HFFc6 (cell line): Measurements from ENCODE around the gene RHEB. TPM values are rescaled to one million over a fixed set of nuclear protein-coding genes. Genes with fewer than 3 reads are reported as not detected.

Experiments
- DNase-seq: peaks from one replicate; pipeline ENCODE4 v3.0.0-alpha.2; 2018
- H3K27ac Mint-ChIP-seq: 2 replicates; pipeline ENCODE4 v1.8.0; 2020; ENCODE audit warnings: mild to moderate bottlenecking, mixed read lengths
- H3K27me3 Mint-ChIP-seq: 2 replicates; pipeline ENCODE4 v1.8.0; 2021; ENCODE audit warnings: mild to moderate bottlenecking, moderate library complexity, mixed read lengths; ENCODE audit not compliant: insufficient read depth
- H3K36me3 Mint-ChIP-seq: 2 replicates; pipeline ENCODE4 v1.8.0; 2021; ENCODE audit warnings: low read depth, mixed read lengths
- H3K4me1 Mint-ChIP-seq: 2 replicates; pipeline ENCODE4 v1.8.0; 2020; ENCODE audit warnings: low read depth, mixed read lengths
- H3K4me3 Mint-ChIP-seq: 2 replicates; pipeline ENCODE4 v1.8.0; 2020; ENCODE audit warnings: mild to moderate bottlenecking, moderate library complexity, mixed read lengths
- H3K9me3 Mint-ChIP-seq: 2 replicates; pipeline ENCODE4 v1.8.0; 2020; ENCODE audit warnings: mild to moderate bottlenecking, mixed read lengths
- CTCF ChIP-seq: fragments of 200-600 bp; sonication (generic); IDR thresholded peaks from 2 replicates; pipeline ENCODE4 v1.5.0; 2021; ENCODE audit warnings: antibody characterized with exemption, mild to moderate bottlenecking
- total RNA-seq, 6 experiments: library from RNA; stranded (reverse); fragmentation: NEBNext Ultra II Directional; extraction: Animal tissue kit (Norgen Biotek cat#: 25700); gene quantifications; 2 replicates in 1 of 6; 3 replicates in 5 of 6; pipeline ENCODE4 v1.2.3, GENCODE V29; 2021

RHEB gene
- total RNA-seq, 6 experiments from 2014 or later, result 104 to 122 (median 118) TPM

- Mint-ChIP-seq H3K36me3 (peaks cover 12% of the 10 kb centered on the region), H3K27ac (peak overlapping the region; percentile 54), H3K4me3 (peak overlapping the region; percentile 62), H3K9me3 (peaks cover 14% of the 10 kb centered on the region), H3K4me1 (peaks cover 29% of the 10 kb centered on the region), H3K27me3 (peaks cover 19% of the 10 kb centered on the region)
- no peak for TF ChIP-seq CTCF
- peak; percentile 55 for DNase-seq
Observed at GRCh38 chr7:151425670-151426440, 93.8 kb downstream of the RHEB start.

GRCh38 chr7:151424799-151425198 is 94.9 kb downstream of the RHEB start:
- Mint-ChIP-seq H3K4me3 (no peak overlapping the region), H3K9me3 (peaks cover 24% of the 10 kb centered on the region), H3K27ac (no peak overlapping the region), H3K4me1 (peaks cover 29% of the 10 kb centered on the region), H3K27me3 (peaks cover 25% of the 10 kb centered on the region), H3K36me3 (peaks cover 22% of the 10 kb centered on the region)
- no peak for DNase-seq
- no peak for TF ChIP-seq CTCF

GRCh38 chr7:151423936-151424335 is 95.8 kb downstream of the RHEB start:
- no peak overlapping the region for H3K27ac Mint-ChIP-seq
- peaks cover 23% of the 10 kb centered on the region for H3K27me3 Mint-ChIP-seq
- TF ChIP-seq CTCF, result no peak
- H3K4me3 Mint-ChIP-seq, result no peak overlapping the region
- H3K36me3 Mint-ChIP-seq, result peaks cover 22% of the 10 kb centered on the region
- no peak for DNase-seq
- H3K9me3 Mint-ChIP-seq, result peaks cover 28% of the 10 kb centered on the region
- peaks cover 29% of the 10 kb centered on the region for H3K4me1 Mint-ChIP-seq

- peaks cover 23% of the 10 kb centered on the region for H3K27me3 Mint-ChIP-seq
- H3K4me3 Mint-ChIP-seq, result no peak overlapping the region
- TF ChIP-seq CTCF, result no peak
- peaks cover 28% of the 10 kb centered on the region for H3K9me3 Mint-ChIP-seq
- H3K36me3 Mint-ChIP-seq, result peaks cover 25% of the 10 kb centered on the region
- no peak overlapping the region for H3K27ac Mint-ChIP-seq
- peaks cover 22% of the 10 kb centered on the region for H3K4me1 Mint-ChIP-seq
- DNase-seq, result no peak
Observed at GRCh38 chr7:151423226-151423625, 96.5 kb downstream of the RHEB start.

GRCh38 chr7:151422212-151422611 is 97.5 kb downstream of the RHEB start:
- H3K4me1 Mint-ChIP-seq, result peaks cover 17% of the 10 kb centered on the region
- no peak overlapping the region for H3K27ac Mint-ChIP-seq
- peaks cover 28% of the 10 kb centered on the region for H3K9me3 Mint-ChIP-seq
- no peak for DNase-seq
- no peak for TF ChIP-seq CTCF
- no peak overlapping the region for H3K4me3 Mint-ChIP-seq
- peaks cover 28% of the 10 kb centered on the region for H3K36me3 Mint-ChIP-seq
- H3K27me3 Mint-ChIP-seq, result peaks cover 30% of the 10 kb centered on the region
